OCI-LY1 (cell line): ENCODE results near the gene KIRREL3.

Source experiments
- CTCF ChIP-seq: fragments of 200-600 bp; sonication (generic), shearing (Covaris generic); IDR thresholded peaks from 2 replicates; pipeline ENCODE4 v1.5.1; 2017; ENCODE audit warnings: mild to moderate bottlenecking, antibody characterized with exemption, low read length, moderate library complexity, mixed read lengths
- EZH2 ChIP-seq: fragments of 200-600 bp; sonication (generic), shearing (Covaris generic); IDR thresholded peaks from 2 replicates; pipeline ENCODE4 v1.8.0; 2017; ENCODE audit warnings: borderline replicate concordance, mixed run types, mild to moderate bottlenecking, antibody characterized with exemption, low read length, moderate library complexity, mixed read lengths

DNA sequence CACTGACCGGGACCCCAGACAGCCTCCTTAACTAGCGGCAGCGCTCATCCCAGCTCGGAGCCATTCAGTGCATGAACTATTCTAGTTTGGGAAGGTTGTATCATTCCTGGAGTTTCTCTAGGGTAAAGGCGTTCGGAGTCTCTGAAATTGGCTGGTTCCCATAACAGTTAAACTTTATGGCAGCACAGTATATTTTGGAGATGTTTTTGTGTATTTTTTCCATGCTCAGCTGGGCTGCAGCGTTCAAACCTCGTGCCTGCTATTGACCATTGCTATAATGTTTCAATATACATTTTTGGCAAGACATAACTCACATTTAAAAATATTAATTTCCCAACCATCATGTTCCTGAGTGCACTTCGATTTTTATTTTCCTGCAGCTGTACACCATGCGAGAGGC lies 475.4 kb downstream of the KIRREL3 start:
- TF ChIP-seq CTCF (no peak), EZH2 (no peak)
